ENCODE data around the gene SALL1. TPM values are rescaled to one million over a fixed set of nuclear protein-coding genes. Genes with fewer than 3 reads are reported as not detected.

SALL1 gene
- total and polyA plus RNA-seq, 2 of the 13 experiments (the other 11 are each of a cell fraction or from before 2014, with no cell fraction given) = 6.6 to 12.3 TPM

DNA sequence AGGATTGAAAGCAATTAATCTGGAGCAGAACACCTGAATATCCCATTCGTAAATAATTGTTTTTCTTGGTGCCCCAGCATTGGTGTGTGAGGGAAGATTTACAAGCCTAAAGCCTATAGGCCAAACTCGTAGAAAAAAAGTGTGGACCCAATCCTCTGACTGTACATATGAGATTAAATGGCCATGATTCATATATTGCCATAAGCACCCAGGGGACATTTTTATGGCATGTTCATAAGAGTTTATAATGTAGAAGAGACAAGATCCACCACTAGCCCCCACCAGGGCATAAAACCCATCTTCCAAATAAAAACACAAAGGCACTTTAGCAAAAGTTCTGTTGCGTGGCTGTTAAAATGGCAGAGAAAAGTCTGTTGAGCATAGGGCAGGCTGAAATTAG is 15.5 kb upstream of the SALL1 start:
- Histone ChIP-seq H3K79me2 (ENCODE audit: insufficient read depth, low read length) (no peaks in the 10 kb centered on the region), H3K4me2 (ENCODE audit: low read depth, low read length) (no peak overlapping the region), H3K27ac (ENCODE audit: extremely low read length, insufficient read depth, low read length) (no peak overlapping the region), H2AFZ (ENCODE audit: low read length) (no peak overlapping the region), H3K27me3 (ENCODE audit: control insufficient read depth in 1 of 2, insufficient read depth in 2 of 2, low read length in 2 of 2) (no peaks in the 10 kb centered on the region), H4K20me1 (ENCODE audit: insufficient read depth, low read length) (no peaks in the 10 kb centered on the region), H3K4me1 (ENCODE audit: insufficient read depth, low read length) (peaks cover 11% of the 10 kb centered on the region; the same call in 1 of the 2 replicates), H3K9ac (ENCODE audit: insufficient read depth, low read depth, low read length) (no peak overlapping the region), H3K4me3 (replicated peaks in 1 of 3; ENCODE audit: insufficient read depth in 1 of 3, low read depth in 2 of 3, low read length in 3 of 3) (no peak overlapping the region), H3K36me3 (replicated peaks in 1 of 2; ENCODE audit: control insufficient read depth in 1 of 2, insufficient read depth in 2 of 2, low read length in 2 of 2) (no peaks in the 10 kb centered on the region), H3K9me3 (ENCODE audit: low read length) (no peaks in the 10 kb centered on the region)
- intact Hi-C loops (cut with micrococcal nuclease; ENCODE audit: unreplicated experiment) (no loop called here), in situ Hi-C loops (cut with HindIII; ENCODE audit: extremely low pct_ligation_motif_present, low pct_unique_long_range_greater_than_20kb) (no loop called here)
- POLR2A ChIA-PET = no interaction called here
- no TSS peak for BruUV-seq (replicated peaks)
- CTCF ChIA-PET (ENCODE audit: low intra/inter-chr PET ratio, low total read pairs) = no interaction called here
- FAIRE-seq (no peak), ATAC-seq (no peak), DNase-seq (ENCODE audit: low spot score) (no peak)
- 44% methylated on average over 3 of the region's 3 CpGs for WGBS (ENCODE audit: low lambda C conversion rate)
- TF ChIP-seq, protein P1, sequence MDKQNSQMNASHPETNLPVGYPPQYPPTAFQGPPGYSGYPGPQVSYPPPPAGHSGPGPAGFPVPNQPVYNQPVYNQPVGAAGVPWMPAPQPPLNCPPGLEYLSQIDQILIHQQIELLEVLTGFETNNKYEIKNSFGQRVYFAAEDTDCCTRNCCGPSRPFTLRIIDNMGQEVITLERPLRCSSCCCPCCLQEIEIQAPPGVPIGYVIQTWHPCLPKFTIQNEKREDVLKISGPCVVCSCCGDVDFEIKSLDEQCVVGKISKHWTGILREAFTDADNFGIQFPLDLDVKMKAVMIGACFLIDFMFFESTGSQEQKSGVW (CRISPR knock-in tag; IDR thresholded peaks at IDR 0.05; ENCODE audit: borderline replicate concordance) = no peak
- no peak for TF ChIP-seq HIVEP1 (CRISPR knock-in tag; IDR thresholded peaks at IDR 0.05)
- no peak for TF ChIP-seq SMAD9 (CRISPR knock-in tag; IDR thresholded peaks at IDR 0.05)
- TF ChIP-seq, protein P2, sequence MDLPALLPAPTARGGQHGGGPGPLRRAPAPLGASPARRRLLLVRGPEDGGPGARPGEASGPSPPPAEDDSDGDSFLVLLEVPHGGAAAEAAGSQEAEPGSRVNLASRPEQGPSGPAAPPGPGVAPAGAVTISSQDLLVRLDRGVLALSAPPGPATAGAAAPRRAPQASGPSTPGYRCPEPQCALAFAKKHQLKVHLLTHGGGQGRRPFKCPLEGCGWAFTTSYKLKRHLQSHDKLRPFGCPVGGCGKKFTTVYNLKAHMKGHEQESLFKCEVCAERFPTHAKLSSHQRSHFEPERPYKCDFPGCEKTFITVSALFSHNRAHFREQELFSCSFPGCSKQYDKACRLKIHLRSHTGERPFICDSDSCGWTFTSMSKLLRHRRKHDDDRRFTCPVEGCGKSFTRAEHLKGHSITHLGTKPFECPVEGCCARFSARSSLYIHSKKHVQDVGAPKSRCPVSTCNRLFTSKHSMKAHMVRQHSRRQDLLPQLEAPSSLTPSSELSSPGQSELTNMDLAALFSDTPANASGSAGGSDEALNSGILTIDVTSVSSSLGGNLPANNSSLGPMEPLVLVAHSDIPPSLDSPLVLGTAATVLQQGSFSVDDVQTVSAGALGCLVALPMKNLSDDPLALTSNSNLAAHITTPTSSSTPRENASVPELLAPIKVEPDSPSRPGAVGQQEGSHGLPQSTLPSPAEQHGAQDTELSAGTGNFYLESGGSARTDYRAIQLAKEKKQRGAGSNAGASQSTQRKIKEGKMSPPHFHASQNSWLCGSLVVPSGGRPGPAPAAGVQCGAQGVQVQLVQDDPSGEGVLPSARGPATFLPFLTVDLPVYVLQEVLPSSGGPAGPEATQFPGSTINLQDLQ (CRISPR knock-in tag; IDR thresholded peaks at IDR 0.05) = no peak
- TF ChIP-seq SNAI1 (CRISPR knock-in tag; IDR thresholded peaks at IDR 0.05; ENCODE audit: borderline replicate concordance) = no peak
- TF ChIP-seq, protein P3, sequence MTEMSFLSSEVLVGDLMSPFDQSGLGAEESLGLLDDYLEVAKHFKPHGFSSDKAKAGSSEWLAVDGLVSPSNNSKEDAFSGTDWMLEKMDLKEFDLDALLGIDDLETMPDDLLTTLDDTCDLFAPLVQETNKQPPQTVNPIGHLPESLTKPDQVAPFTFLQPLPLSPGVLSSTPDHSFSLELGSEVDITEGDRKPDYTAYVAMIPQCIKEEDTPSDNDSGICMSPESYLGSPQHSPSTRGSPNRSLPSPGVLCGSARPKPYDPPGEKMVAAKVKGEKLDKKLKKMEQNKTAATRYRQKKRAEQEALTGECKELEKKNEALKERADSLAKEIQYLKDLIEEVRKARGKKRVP (CRISPR knock-in tag; IDR thresholded peaks at IDR 0.05) = no peak
- no peak for TF ChIP-seq SOX5 (CRISPR knock-in tag; IDR thresholded peaks at IDR 0.05; ENCODE audit: borderline replicate concordance)
- no peak for TF ChIP-seq ZNF513 (CRISPR knock-in tag; conservative IDR thresholded peaks at IDR 0.05)
- TF ChIP-seq ZSCAN31 (CRISPR knock-in tag; IDR thresholded peaks at IDR 0.05; ENCODE audit: low read depth) = no peak
- no peak for TF ChIP-seq KDM4B (CRISPR knock-in tag; IDR thresholded peaks at IDR 0.05)
- TF ChIP-seq HMG20B (CRISPR knock-in tag; conservative IDR thresholded peaks at IDR 0.05) = no peak
- TF ChIP-seq ZNF282 (IDR thresholded peaks at IDR 0.05; ENCODE audit: partially characterized antibody) = no peak

Measured in HepG2 (cell line).